ENCODE results near the gene UVRAG. TPM values are rescaled to one million over a fixed set of nuclear protein-coding genes. Genes with fewer than 3 reads are reported as not detected.
A peak's percentile ranks its signal among the peaks of the same experiment; 100 is the strongest.

UVRAG gene
- total RNA-seq, 1 donor from 2014 or later, result 27.6 TPM

GRCh38 chr11:75826461-75827230 is 11.6 kb downstream of the UVRAG start:
- Mint-ChIP-seq H3K4me1 (peaks cover 26% of the 10 kb centered on the region), H3K27me3 (ENCODE audit: low read depth) (no peaks in the 10 kb centered on the region), H3K36me3 (peaks cover 4% of the 10 kb centered on the region), H3K4me3 (no peak overlapping the region), H3K27ac (peak overlapping the region; percentile 85), H3K9me3 (no peaks in the 10 kb centered on the region)
- TF ChIP-seq, protein P1, sequence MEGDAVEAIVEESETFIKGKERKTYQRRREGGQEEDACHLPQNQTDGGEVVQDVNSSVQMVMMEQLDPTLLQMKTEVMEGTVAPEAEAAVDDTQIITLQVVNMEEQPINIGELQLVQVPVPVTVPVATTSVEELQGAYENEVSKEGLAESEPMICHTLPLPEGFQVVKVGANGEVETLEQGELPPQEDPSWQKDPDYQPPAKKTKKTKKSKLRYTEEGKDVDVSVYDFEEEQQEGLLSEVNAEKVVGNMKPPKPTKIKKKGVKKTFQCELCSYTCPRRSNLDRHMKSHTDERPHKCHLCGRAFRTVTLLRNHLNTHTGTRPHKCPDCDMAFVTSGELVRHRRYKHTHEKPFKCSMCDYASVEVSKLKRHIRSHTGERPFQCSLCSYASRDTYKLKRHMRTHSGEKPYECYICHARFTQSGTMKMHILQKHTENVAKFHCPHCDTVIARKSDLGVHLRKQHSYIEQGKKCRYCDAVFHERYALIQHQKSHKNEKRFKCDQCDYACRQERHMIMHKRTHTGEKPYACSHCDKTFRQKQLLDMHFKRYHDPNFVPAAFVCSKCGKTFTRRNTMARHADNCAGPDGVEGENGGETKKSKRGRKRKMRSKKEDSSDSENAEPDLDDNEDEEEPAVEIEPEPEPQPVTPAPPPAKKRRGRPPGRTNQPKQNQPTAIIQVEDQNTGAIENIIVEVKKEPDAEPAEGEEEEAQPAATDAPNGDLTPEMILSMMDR (IDR thresholded peaks at IDR 0.05; ENCODE audit: unreplicated experiment), result no peak
- no peak for DNase-seq (ENCODE audit: low spot score in 2 of 2, unreplicated experiment in 2 of 2)

DNA sequence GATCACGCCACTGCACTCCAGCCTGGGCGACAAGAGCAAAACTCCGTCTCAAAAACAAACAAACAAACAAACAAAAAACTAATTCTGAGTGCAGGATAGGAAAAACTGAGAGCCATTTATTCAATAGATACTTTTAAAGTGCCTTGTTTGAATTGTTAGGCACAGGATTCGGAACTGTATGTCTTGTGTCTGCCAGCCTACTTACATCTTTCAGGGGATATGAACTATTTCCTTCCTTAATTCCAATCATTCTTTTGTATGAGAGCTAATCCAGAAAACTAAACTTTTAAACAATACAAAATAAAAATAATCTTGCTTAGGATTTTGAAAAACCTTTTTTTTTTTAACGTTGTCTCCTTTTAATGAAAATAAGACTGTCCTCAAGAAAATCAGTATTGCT is 12.6 kb downstream of the UVRAG start:
- Mint-ChIP-seq H3K36me3 (no peaks in the 10 kb centered on the region), H3K27me3 (ENCODE audit: low read depth) (no peaks in the 10 kb centered on the region), H3K4me1 (peaks cover 26% of the 10 kb centered on the region), H3K9me3 (no peaks in the 10 kb centered on the region), H3K4me3 (no peak overlapping the region), H3K27ac (peak overlapping the region; percentile 89)
- TF ChIP-seq, protein P1 (IDR thresholded peaks at IDR 0.05; ENCODE audit: unreplicated experiment), result no peak
- no peak for DNase-seq (ENCODE audit: low spot score in 2 of 2, unreplicated experiment in 2 of 2)

GRCh38 chr11:75831915-75832502 is 17.0 kb downstream of the UVRAG start:
- DNase-seq (ENCODE audit: low spot score in 2 of 2, unreplicated experiment in 2 of 2), result no peak
- Mint-ChIP-seq H3K27me3 (ENCODE audit: low read depth) (no peaks in the 10 kb centered on the region), H3K27ac (no peak overlapping the region), H3K4me3 (no peak overlapping the region), H3K36me3 (peaks cover 14% of the 10 kb centered on the region), H3K4me1 (peaks cover 8% of the 10 kb centered on the region), H3K9me3 (no peaks in the 10 kb centered on the region)
- TF ChIP-seq, protein P1 (IDR thresholded peaks at IDR 0.05; ENCODE audit: unreplicated experiment), result no peak

DNA sequence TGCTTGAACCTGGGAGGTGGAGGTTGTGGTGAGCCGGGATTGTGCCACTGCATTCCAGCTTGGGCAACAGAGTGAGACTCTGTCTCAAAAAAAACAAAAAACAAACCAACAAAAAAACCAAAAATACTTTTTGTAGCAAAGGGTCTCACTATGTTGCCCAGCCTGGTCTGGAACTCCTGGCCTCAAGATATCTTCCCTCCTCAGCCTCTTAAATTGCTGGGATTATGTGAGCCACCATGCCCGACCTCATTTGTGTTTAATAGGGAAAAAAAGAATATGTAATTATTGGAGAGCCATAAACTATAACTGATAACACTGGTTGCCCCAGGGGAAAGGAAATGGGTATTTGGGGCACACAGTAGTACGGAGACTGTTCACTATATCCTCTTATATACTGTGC is 19.7 kb downstream of the UVRAG start:
- H3K27ac Mint-ChIP-seq, result no peak overlapping the region
- H3K4me3 Mint-ChIP-seq, result no peak overlapping the region
- no peaks in the 10 kb centered on the region for H3K9me3 Mint-ChIP-seq
- peaks cover 4% of the 10 kb centered on the region for H3K4me1 Mint-ChIP-seq
- no peak for DNase-seq (ENCODE audit: low spot score in 2 of 2, unreplicated experiment in 2 of 2)
- TF ChIP-seq, protein P1 (IDR thresholded peaks at IDR 0.05; ENCODE audit: unreplicated experiment), result no peak
- peaks cover 17% of the 10 kb centered on the region for H3K36me3 Mint-ChIP-seq
- no peaks in the 10 kb centered on the region for H3K27me3 Mint-ChIP-seq (ENCODE audit: low read depth)

GRCh38 chr11:75836417-75836816 is 21.4 kb downstream of the UVRAG start:
- Mint-ChIP-seq H3K27me3 (ENCODE audit: low read depth) (no peaks in the 10 kb centered on the region), H3K4me1 (peaks cover 18% of the 10 kb centered on the region), H3K27ac (no peak overlapping the region), H3K9me3 (no peaks in the 10 kb centered on the region), H3K4me3 (no peak overlapping the region), H3K36me3 (peaks cover 17% of the 10 kb centered on the region)
- no peak for DNase-seq (ENCODE audit: low spot score in 2 of 2, unreplicated experiment in 2 of 2)
- TF ChIP-seq, protein P1 (IDR thresholded peaks at IDR 0.05; ENCODE audit: unreplicated experiment), result no peak

Measured in mesothelial cell of epicardium (in vitro differentiated cells).